GM08714 (cell line): ENCODE data around the gene CREG2.

Source experiments
- H3K4me3 ChIP-seq: fragments of 200-500 bp; sonication (Bioruptor generic); 2 replicates; pipeline ENCODE4 v1.5.1; 2014; ENCODE audit warnings: mild to moderate bottlenecking, low read length, inconsistent platforms
- ZNF274 ChIP-seq: IDR thresholded peaks from 2 replicates; pipeline ENCODE4 v1.6.1; 2012; ENCODE audit warnings: mild to moderate bottlenecking, low read depth, low read length

Gene CREG2

DNA sequence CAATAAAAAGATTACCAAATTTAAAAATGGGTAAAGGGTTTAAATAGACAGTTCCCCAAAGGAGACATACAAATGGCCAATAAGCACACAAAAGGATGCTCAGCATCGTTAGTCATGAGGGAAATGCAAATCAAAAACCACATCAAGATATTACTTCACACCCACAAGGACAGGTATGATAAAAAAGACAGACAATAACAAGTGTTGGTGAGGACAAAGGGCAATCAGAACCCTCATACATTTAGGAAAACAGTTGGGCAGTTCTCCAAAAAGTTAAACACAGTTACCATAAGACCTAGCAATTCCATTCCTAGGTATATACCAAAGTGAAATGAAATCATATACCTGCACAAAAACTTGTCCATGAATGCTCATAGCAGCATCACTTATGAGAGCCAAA is 14.5 kb downstream of the CREG2 start:
- no peak for TF ChIP-seq ZNF274
- H3K4me3 ChIP-seq: no peak overlapping the region

- TF ChIP-seq ZNF274: no peak
Measured at GRCh38 chr2:101371636-101372035, 15.7 kb downstream of the CREG2 start.

DNA sequence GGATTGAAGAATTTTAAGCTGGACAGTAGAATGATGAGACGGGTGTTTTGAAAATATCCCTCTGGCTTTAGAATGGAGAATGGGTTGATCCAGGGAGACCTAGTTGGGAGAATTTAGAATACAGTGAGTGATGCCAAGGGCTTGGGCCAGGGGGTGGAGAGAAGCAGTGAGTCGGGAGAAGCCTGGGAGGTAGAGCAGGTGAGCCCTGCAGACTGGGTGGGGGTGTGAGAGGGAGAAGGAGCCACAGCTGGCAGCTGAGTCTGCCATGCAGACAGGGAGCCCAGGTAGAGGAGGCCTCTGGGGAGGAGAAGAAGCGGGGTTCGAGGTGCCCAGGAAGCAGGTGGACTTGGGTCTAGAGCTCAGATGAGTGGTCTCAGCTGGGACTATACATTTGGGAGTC is 18.2 kb downstream of the CREG2 start:
- H3K4me3 ChIP-seq: no peak overlapping the region
- TF ChIP-seq ZNF274: no peak

More at GRCh38 chr2:101371636-101372035, 15.7 kb downstream of the CREG2 start:
- no peak overlapping the region for H3K4me3 ChIP-seq

DNA sequence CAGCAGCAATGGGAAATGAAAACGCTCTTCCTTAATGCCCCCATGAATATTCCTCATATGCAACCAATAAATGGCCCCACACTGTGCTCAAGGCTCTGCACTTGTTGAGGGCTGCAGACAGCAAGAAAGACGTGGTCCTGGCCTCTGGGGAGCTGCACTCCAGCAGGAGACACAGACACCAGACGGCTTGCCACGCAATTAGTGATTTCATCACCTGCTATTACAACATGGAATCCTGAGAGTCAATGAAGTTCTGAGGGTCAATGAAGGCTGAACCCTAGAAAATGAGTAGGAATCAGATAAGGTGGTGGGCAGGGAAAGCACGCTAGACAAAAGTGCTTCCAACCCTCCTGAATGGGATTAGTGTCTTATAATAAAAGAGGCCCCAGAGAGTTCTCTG is 18.9 kb downstream of the CREG2 start:
- TF ChIP-seq ZNF274: no peak
- H3K4me3 ChIP-seq: no peak overlapping the region

DNA sequence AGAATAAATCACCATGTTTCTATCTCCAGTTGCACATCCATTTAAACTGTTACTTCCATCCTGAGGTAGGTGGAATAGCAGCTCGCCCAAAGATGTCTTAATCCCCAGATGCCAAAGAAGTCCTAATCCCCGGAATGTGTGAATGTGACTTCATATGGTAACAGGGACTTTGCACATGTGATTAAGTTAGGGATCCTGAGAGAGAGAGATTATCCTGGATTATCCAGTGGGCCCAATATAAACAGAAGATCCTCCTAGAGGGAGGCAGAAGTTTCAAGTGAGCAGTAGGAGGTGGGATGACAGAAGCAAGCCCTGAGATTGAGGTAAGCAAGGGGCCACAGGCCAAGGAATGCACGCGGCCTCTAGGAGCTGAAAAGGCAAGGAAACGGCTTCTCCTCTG is 19.8 kb downstream of the CREG2 start:
- no peak for TF ChIP-seq ZNF274

DNA sequence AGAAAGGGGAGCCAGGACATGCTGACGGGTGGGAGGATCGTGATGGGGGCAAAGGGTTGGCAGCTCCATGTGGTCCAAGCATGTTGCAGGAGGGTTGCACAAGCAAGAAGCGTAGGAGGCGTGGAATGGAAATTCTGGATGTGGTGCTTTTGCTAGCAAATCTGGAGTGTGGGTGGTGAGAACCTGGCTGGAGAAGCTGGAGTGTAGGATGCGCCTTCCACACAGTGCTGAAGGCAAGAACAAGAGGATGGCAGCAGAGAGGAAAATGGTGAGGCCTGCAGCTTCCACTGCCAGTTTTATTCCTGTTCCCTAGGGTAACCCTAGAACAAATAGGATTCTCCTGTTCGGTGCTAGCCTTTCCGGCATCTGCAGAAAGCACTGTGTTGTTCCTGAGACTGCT is 22.4 kb downstream of the CREG2 start:
- TF ChIP-seq ZNF274: no peak
- H3K4me3 ChIP-seq: no peak overlapping the region

More for the DNA sequence above, 19.8 kb downstream of the CREG2 start:
- no peak overlapping the region for H3K4me3 ChIP-seq

DNA sequence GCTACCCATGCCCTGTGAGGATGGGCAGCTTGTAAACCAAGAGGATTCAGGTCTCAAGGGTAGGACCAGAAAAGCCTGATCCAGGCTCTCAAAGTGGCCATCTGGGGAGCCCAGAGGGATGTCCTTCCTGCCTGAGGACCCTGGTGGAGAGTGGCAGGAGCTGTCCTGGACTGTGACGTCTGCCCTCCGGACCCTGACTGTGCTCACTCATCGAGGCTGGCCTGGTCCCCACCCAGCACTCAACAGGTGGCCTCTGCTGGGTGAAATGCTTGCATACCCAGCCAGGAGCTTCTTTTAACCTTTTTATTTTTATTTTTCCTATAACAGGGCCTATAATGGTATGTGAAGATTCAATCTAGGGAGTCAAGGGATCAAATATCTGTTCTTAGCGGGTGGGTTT is 24.5 kb downstream of the CREG2 start:
- TF ChIP-seq ZNF274: no peak

GRCh38 chr2:101362316-101362715 is 25.0 kb downstream of the CREG2 start:
- no peak for TF ChIP-seq ZNF274
- H3K4me3 ChIP-seq: no peak overlapping the region

More for the DNA sequence above, 24.5 kb downstream of the CREG2 start:
- no peak overlapping the region for H3K4me3 ChIP-seq

DNA sequence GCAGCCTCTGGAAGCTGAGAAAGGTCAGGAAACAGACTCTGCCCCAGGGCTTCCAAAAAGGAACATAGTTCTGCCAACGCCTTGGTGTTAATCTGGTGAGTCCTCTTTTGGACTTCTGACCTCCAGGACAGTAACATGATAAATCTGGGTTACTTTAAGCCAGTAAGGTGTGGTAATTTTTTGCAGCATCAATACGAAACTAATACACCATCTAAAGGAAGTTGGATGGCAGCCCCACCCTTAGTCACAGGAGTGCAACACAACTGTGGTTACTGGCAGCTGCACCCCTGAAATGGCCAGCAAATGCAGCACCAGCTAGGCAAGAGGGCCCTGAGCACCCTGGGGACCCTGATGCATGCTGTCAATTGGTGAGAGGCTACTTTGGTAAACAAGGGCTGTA is 25.8 kb downstream of the CREG2 start:
- TF ChIP-seq ZNF274: no peak
- no peak overlapping the region for H3K4me3 ChIP-seq

DNA sequence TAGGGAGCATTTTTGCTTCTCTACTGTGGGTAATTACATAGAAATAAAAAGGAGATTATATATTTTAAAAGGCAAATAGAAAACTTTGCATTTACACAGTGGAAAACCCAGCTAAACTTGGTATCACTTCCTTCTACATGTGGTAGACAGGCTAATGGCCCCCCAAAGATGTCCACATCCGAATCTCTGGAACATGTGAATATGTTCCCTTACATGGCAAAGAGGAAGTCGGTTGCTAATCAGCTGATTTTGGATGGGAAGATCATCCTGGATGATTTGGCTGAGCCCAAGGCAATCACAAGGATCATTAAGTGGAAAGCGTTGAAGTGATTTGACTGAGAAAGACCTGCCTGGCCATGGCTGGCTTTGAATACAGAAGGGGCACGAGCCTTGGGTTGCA is 26.2 kb downstream of the CREG2 start:
- no peak overlapping the region for H3K4me3 ChIP-seq
- no peak for TF ChIP-seq ZNF274

- no peak overlapping the region for H3K4me3 ChIP-seq
- no peak for TF ChIP-seq ZNF274
Measured at GRCh38 chr2:101360232-101360631, 27.1 kb downstream of the CREG2 start.

GRCh38 chr2:101359410-101359954 is 27.8 kb downstream of the CREG2 start:
- no peak overlapping the region for H3K4me3 ChIP-seq
- TF ChIP-seq ZNF274: no peak

- no peak for TF ChIP-seq ZNF274
- H3K4me3 ChIP-seq: no peak overlapping the region
Measured at GRCh38 chr2:101357376-101357775, 29.9 kb downstream of the CREG2 start.

GRCh38 chr2:101356521-101356920 is 30.8 kb downstream of the CREG2 start:
- TF ChIP-seq ZNF274: no peak
- H3K4me3 ChIP-seq: no peak overlapping the region

GRCh38 chr2:101356055-101356454 is 31.2 kb downstream of the CREG2 start:
- TF ChIP-seq ZNF274: no peak
- H3K4me3 ChIP-seq: no peak overlapping the region

DNA sequence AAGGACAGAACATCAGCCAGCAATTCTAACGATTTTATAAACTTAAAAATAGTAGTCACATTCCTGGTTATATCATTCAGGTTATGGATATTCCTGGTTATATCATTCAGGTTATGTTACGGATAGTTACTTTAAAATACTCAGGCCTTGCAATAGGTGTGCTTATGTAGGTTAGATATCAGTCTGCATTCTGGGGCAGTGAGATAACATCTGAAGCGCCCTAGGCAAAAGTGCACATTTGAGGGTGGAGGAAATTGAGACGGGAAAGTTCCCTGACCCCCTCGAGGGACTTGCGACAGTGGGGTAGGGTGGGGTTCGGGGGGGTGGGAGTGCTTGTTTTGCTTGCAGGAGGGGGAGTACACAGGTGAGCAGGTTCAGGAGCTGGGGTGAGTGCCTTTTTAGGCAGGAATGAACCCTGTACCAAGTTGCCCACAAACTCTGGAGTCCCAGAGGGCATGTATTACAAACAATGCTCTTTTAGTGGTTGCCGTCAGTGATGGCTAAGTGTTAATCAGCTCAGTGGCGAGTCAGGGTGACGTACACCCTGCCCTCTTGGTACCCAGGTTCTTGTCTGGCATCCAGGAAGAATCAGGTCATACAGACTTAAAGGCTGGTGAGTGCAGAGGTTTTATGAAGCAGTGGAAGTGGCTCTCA is 31.8 kb downstream of the CREG2 start:
- TF ChIP-seq ZNF274: no peak
- H3K4me3 ChIP-seq: no peak overlapping the region
